ENCODE results near the gene ZC3H12D. TPM values are rescaled to one million over a fixed set of nuclear protein-coding genes. Genes with fewer than 3 reads are reported as not detected.

The ZC3H12D gene
- total and polyA plus RNA-seq, 4 donors: 1.1 to 4.7 (median 2.4) TPM

DNA sequence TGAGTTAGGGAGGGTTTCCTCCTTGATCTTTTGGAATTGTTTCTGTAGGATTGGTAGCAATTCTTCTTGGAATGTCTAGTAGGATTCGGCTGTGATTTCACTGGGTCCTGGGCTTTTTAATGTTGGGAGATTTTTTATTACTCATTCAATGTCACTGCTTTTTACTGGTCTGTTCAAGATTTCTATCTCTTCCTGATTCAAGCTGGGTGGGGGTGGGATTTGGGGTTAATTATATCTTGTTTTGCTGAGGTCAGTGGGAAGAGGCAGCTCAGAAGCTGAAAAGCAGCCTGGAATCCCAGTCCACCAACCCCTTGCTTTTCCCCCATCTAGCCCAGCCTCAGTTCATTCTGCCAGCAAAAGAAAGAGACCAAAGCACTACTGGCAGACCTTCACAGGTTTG is 45.2 kb downstream of the ZC3H12D start:
- WGBS, 2 donors: 100% methylated on average over 1 of the region's 1 CpG
- no peak for ATAC-seq (ENCODE audit: insufficient read depth, low FRiP score)
- Histone ChIP-seq H3K9me3 (ENCODE audit: control insufficient read depth in 4 of 4, insufficient read depth in 3 of 4, low read length in 3 of 4) (no peaks in the 10 kb centered on the region), H3K4me1 (ENCODE audit: control insufficient read depth in 5 of 5, insufficient read depth in 5 of 5, low read length in 5 of 5) (peaks cover 0 to 16% (median 0%) of the 10 kb centered on the region in 5 donors), H3K4me3 (no peak overlapping the region), H3K36me3 (ENCODE audit: control insufficient read depth in 4 of 4, insufficient read depth in 4 of 4, low read length in 4 of 4) (no peaks in the 10 kb centered on the region), H3K27ac (ENCODE audit: low read depth in 1 of 2, low read length in 1 of 2) (no peak overlapping the region), H3K9ac (ENCODE audit: insufficient read depth in 1 of 2, low read length in 2 of 2) (no peak overlapping the region), H3K27me3 (ENCODE audit: control insufficient read depth in 3 of 3, insufficient read depth in 3 of 3, low read length in 2 of 3) (no peaks in the 10 kb centered on the region)
- TF ChIP-seq, protein P1, sequence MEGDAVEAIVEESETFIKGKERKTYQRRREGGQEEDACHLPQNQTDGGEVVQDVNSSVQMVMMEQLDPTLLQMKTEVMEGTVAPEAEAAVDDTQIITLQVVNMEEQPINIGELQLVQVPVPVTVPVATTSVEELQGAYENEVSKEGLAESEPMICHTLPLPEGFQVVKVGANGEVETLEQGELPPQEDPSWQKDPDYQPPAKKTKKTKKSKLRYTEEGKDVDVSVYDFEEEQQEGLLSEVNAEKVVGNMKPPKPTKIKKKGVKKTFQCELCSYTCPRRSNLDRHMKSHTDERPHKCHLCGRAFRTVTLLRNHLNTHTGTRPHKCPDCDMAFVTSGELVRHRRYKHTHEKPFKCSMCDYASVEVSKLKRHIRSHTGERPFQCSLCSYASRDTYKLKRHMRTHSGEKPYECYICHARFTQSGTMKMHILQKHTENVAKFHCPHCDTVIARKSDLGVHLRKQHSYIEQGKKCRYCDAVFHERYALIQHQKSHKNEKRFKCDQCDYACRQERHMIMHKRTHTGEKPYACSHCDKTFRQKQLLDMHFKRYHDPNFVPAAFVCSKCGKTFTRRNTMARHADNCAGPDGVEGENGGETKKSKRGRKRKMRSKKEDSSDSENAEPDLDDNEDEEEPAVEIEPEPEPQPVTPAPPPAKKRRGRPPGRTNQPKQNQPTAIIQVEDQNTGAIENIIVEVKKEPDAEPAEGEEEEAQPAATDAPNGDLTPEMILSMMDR (IDR thresholded peaks at IDR 0.05; ENCODE audit: control extremely low read depth, extremely low read depth): no peak
- no peak for DNase-seq

GRCh38 chr6:149438855-149439254 is 46.0 kb downstream of the ZC3H12D start:
- H3K4me3 ChIP-seq: no peak overlapping the region
- H3K27ac ChIP-seq (ENCODE audit: low read depth in 1 of 2, low read length in 1 of 2): no peak overlapping the region
- ATAC-seq (ENCODE audit: insufficient read depth, low FRiP score): no peak
- 80 to 82% methylated on average over 3 of the region's 3 CpGs for WGBS, 2 donors
- H3K27me3 ChIP-seq (ENCODE audit: control insufficient read depth in 3 of 3, insufficient read depth in 3 of 3, low read length in 2 of 3): no peaks in the 10 kb centered on the region
- TF ChIP-seq, protein P1 (IDR thresholded peaks at IDR 0.05; ENCODE audit: control extremely low read depth, extremely low read depth): no peak
- H3K9ac ChIP-seq (ENCODE audit: insufficient read depth in 1 of 2, low read length in 2 of 2): no peak overlapping the region
- peaks cover 0 to 15% (median 0%) of the 10 kb centered on the region in 5 donors for H3K4me1 ChIP-seq (ENCODE audit: control insufficient read depth in 5 of 5, insufficient read depth in 5 of 5, low read length in 5 of 5)
- no peaks in the 10 kb centered on the region for H3K9me3 ChIP-seq (ENCODE audit: control insufficient read depth in 4 of 4, insufficient read depth in 3 of 4, low read length in 3 of 4)
- H3K36me3 ChIP-seq (ENCODE audit: control insufficient read depth in 4 of 4, insufficient read depth in 4 of 4, low read length in 4 of 4): no peaks in the 10 kb centered on the region
- DNase-seq: no peak

DNA sequence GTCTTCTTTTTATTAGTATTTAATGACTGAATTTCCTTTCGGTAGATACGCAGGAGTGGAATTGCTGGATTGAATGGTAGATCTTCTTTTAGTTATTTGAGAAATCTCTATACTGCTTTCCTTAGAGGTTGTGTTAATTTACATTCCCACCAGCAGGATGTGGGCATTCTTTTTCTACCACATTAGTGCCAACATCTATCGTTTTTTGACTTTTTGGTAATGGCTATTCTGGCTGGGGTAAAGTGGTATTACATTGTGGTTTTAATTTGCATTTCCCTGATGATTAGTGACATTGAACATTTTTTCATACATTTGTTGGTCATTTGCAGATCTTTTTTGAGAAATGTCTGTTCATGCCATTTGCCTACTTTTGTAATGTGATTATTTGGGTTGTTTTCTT is 47.6 kb downstream of the ZC3H12D start:
- ATAC-seq (ENCODE audit: insufficient read depth, low FRiP score) (no peak), DNase-seq (no peak)
- no peaks in the 10 kb centered on the region for H3K9me3 ChIP-seq (ENCODE audit: control insufficient read depth in 4 of 4, insufficient read depth in 3 of 4, low read length in 3 of 4)
- WGBS, 2 donors: 82 to 86% methylated on average over 3 of the region's 3 CpGs
- H3K36me3 ChIP-seq (ENCODE audit: control insufficient read depth in 4 of 4, insufficient read depth in 4 of 4, low read length in 4 of 4): no peaks in the 10 kb centered on the region
- H3K4me1 ChIP-seq (ENCODE audit: control insufficient read depth in 5 of 5, insufficient read depth in 5 of 5, low read length in 5 of 5): peaks cover 0 to 8% (median 0%) of the 10 kb centered on the region in 5 donors
- H3K27ac ChIP-seq (ENCODE audit: low read depth in 1 of 2, low read length in 1 of 2): no peak overlapping the region
- no peaks in the 10 kb centered on the region for H3K27me3 ChIP-seq (ENCODE audit: control insufficient read depth in 3 of 3, insufficient read depth in 3 of 3, low read length in 2 of 3)
- H3K4me3 ChIP-seq: no peak overlapping the region
- H3K9ac ChIP-seq (ENCODE audit: insufficient read depth in 1 of 2, low read length in 2 of 2): no peak overlapping the region
- TF ChIP-seq, protein P1 (IDR thresholded peaks at IDR 0.05; ENCODE audit: control extremely low read depth, extremely low read depth): no peak

DNA sequence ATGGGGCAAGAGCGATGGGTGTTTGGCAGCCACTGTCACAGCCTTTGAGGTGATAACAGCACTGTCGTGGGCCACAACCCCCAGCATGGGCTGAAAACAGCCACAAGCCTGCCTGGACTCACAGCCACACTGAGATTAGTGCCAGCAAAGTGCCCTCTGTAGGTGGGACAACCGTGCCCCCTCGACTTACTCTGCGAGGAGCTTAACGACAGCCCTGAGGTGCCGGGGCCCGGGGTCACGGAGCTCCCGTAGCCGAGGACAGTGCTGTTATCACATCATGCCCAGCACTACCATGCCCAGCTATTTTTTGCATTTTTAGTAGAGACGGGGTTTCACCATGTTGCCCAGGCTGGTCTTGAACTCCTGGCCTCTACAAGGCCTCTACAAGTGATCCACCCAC is 48.2 kb downstream of the ZC3H12D start:
- Histone ChIP-seq H3K4me3 (no peak overlapping the region), H3K9me3 (ENCODE audit: control insufficient read depth in 4 of 4, insufficient read depth in 3 of 4, low read length in 3 of 4) (no peaks in the 10 kb centered on the region), H3K27ac (ENCODE audit: low read depth in 1 of 2, low read length in 1 of 2) (no peak overlapping the region), H3K9ac (ENCODE audit: insufficient read depth in 1 of 2, low read length in 2 of 2) (no peak overlapping the region), H3K36me3 (ENCODE audit: control insufficient read depth in 4 of 4, insufficient read depth in 4 of 4, low read length in 4 of 4) (no peaks in the 10 kb centered on the region), H3K27me3 (ENCODE audit: control insufficient read depth in 3 of 3, insufficient read depth in 3 of 3, low read length in 2 of 3) (no peaks in the 10 kb centered on the region), H3K4me1 (ENCODE audit: control insufficient read depth in 5 of 5, insufficient read depth in 5 of 5, low read length in 5 of 5) (peaks cover 0 to 5% (median 0%) of the 10 kb centered on the region in 5 donors)
- 95 to 97% methylated on average over 12 of the region's 12 CpGs for WGBS, 2 donors
- ATAC-seq (ENCODE audit: insufficient read depth, low FRiP score) (no peak), DNase-seq (no peak)
- TF ChIP-seq, protein P1 (IDR thresholded peaks at IDR 0.05; ENCODE audit: control extremely low read depth, extremely low read depth): no peak
